Fibroblast of pulmonary artery (primary cell): ENCODE results near the gene IFI30.

Experiments used
- DNase-seq: peaks from one replicate; pipeline ENCODE4 v3.0.0-alpha.2; 2010; ENCODE audit warnings: low read depth
- H3K4me3 ChIP-seq: replicated peaks from 2 replicates; pipeline ENCODE4 v1.5.1; 2011; ENCODE audit warnings: low read depth, mild to moderate bottlenecking, control low read depth, low read length, moderate library complexity
- CTCF ChIP-seq: IDR thresholded peaks from 2 replicates; pipeline ENCODE4 v1.5.1; 2011; ENCODE audit warnings: mild to moderate bottlenecking, control low read depth, low read length, inconsistent platforms; ENCODE audit errors: missing control alignments

IFI30 gene

DNA sequence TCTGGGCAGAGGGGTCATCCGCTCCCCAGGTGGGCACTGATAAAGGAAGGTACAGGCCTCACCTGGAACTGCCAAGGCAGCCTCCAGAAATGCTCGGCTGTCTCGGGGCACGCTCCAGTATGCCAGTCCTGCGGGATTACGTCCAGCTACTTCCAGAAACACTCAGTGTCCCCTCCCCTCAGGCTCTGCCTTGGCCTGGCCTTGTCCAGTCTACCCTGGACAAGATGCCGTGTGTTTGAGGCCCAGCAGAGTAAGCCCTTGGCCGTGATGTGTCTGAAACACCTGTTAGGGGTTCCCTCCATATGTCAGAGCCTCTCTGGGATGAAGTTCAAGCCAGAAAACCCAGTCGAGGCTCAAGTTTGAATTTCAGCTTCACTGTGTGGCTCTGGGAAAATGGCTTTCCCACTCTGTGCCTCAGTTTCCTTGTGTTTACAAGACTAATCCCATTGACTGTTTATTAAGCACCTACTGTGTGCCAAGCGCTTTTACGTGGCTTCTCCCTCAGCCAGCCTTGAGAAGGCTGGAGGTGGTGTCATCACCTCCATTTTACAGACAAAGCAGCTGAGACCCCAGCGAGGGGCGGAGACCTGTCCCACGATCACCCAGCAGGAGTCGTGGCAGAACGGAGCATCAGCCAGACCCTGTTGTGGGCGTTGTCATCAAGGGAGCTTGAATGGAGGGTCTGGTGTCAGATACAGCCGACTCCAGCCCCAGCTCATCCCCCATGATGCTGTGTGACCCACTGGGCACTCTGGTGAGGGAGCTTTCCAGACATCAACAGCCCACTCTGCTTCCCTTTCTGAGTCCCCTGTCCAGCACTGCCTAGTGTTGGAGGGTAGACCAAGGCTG is 22.6 kb upstream of the IFI30 start:
- H3K4me3 ChIP-seq = no peak overlapping the region
- TF ChIP-seq CTCF = no peak
- no peak for DNase-seq

DNA sequence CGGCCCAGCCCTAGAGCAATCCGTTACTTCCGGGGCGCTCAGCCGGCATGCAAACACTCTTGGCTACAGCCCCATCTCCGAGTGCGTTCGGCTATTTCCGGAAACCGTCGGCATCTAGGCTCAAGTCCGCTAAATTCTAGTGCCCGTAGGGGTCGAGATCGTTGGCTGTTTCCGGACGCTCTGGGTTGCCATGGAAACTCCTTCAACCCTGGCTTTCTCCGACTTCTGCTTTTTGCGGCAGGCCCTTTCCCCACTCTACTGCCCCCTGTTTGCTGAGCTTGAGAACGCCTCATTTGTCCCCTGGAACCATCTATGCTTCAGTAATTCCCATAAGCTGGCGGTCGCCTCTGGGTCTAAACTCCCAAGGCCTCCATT is 21.2 kb upstream of the IFI30 start:
- DNase-seq = peak; percentile 98
- peak overlapping the region; percentile 66 for H3K4me3 ChIP-seq
- TF ChIP-seq CTCF = peak; percentile 70

- peak; percentile 99 for DNase-seq
- peak within 1 kb of the TSS; percentile 87 for H3K4me3 ChIP-seq
- no peak for TF ChIP-seq CTCF
Measured at GRCh38 chr19:18152817-18153555, 20.6 kb upstream of the IFI30 start, which contains the start of gene PIK3R2. TSS of gene PIK3R2 (plus strand) at chr19:18153163. CDS start at chr19:18155880, 2,717 bp downstream.

DNA sequence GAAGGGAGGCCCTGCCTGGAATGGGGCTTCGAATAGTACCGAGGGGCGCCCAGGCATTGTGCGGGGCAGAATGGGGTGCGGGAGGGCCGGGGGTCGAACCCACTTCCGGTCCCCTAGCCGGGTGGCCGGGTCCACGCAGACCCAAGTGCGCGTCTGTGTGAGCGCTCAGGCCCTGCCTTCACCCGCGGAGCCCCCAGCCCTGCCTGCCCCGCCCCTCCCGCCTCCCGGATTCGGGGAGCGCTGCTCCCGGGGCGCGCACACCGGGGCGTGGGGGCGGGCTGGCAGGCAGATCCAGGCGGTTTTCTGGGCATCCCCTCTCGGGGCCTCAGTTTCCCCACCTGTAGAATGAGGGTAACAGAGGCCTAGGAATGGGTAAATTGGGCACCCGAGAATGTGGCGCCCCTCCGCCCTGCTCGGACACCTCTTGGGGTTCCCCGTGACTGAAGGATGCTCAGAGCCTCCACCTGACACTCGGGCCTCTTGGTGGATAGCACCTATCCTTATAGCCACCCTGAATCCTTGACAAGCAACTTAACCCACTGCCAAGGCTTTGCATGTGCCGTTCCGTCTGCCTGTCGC is 20.0 kb upstream of the IFI30 start:
- DNase-seq = no peak
- peak overlapping the region; percentile 87 for H3K4me3 ChIP-seq
- TF ChIP-seq CTCF = no peak

DNA sequence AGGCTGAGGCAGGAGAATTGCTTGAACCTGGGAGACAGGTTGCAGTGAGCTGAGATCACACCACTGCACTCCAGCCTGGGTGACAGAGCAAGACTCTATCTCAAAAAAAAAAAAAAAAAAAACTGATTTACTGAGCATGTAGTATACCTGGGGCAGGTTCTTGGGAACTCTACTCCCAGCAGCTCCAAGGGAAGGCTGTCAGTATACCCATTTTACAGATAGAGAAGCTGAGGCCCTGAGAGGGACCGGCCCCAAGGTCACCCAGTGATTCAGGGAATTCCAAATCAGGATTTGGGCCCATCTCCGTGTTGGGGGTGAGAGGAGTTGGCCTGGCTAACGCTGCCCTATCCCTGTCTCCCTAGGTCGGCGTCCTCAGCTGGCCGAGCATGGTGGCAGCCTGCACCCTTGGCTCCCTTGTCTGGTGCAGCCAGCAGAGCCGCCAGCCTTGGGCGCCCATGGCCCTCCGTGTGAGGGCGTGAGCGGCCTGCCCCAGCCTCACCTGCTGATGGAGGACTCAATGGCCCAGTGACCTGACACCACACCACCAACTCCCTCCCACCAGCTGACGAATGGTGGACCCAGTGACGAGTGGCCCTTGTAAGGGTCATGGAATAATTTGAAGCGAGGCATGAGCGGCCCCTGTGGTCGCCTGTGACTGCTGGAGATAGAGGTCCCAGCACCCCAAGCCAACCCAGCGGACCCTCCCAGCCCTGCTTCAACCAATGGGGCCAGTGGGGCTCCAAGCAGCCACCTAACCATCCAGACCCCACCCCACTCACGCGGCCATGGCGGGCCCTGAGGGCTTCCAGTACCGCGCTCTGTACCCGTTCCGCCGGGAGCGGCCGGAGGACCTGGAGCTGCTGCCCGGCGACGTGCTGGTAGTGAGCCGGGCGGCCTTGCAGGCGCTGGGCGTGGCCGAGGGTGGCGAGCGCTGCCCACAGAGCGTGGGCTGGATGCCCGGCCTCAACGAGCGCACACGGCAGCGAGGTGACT is 18.2 kb upstream of the IFI30 start:
- no peak for DNase-seq
- TF ChIP-seq CTCF = no peak
- no peak overlapping the region for H3K4me3 ChIP-seq

GRCh38 chr19:18156268-18156667 is 17.3 kb upstream of the IFI30 start:
- no peak overlapping the region for H3K4me3 ChIP-seq
- no peak for TF ChIP-seq CTCF
- DNase-seq = no peak
